ENCODE measurements around the gene LRRTM4.

Gene LRRTM4

DNA sequence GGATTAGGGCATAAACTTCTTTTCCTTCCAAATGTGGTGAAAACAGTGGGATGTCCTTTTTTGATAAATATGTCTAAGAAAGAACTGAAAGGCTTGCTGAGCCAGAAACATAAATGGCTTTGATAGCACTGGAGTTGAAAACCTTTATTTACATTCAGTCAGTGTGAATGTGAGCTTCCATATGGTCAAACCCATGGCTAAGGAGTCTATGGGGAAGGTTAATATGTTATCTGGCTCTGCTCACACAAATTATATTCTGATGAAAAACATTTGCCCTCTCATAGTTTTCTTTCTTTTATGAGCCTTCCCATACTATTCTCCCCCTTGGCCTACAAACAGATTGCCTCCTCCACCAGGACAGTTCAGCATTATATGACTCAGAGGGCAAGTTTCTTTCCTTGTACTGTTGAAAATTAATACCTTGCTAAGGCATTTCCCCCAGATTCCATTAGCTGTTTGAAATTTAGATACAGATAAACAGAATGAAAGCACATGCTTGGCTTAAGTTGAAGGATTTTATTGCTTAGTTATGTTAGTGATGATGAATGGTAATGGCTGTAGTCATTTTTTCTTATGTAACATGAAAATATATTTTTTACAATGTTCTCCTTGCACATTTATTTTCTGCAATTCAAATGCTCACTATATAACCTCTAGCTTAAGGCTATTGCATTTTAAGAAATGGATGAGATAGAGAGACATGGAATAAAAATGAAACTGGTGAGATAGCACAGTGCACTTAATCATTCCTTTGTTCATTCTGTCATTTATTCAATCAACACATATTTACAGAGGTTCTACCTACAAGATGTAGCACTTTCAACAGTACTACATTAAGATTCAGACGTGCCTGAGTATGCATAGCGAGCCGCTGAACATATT lies 544.1 kb downstream of the LRRTM4 start:
- no peak for DNase-seq

DNA sequence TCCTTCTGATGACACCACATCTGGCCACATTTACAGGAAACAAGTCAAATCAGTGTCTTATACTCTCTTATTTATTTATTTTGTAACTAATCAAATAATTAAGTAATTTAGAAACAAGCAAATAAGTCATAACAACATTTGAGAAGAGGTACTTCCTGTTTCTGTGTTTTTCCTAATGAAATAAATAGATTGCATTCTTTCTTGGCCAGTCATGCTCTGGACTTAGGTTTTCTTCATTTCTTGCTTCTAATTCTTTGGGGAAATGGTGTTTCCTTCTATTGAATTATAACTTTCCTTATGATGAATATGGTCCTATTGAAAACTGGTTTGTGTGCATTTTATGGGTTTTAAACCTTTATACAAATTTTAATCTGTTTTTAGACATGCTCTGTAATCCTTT lies 546.4 kb downstream of the LRRTM4 start:
- no peak for DNase-seq

DNA sequence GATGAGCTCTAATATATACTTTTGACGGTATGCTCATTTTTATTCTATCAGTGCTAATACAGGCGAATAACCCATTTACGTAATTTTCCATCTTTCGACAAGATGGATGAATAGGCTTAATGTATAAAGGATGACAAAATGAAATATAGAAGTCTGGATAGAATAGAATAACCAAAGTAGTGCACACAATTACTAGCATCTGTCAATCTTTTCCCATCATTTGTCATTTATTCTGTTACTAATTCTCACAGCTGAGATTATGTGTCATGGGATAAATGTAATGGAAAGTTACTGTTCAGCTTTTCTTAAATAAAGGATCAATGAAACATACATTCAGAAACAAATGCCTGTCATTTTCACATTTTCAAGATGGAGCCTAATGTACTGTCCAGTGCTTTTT lies 548.6 kb downstream of the LRRTM4 start:
- no peak for DNase-seq

DNA sequence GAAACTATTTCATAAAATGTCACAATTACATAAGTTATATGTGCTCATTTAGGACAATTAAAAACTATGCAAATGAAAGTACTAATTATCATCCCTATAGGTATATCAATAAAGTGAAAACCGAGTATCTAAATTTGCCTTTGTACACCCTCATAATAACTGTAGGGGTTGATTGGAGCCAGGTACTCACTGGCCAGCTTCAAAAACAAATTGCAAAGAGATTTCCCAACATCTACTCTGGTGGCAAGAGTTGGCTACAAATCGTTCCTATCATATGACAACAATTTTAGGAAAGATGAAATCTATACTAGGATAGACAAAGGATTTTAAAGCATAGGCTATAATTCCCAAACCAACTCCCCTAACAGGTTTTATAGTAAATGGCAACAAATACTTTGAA lies 556.4 kb downstream of the LRRTM4 start:
- no peak for DNase-seq

DNA sequence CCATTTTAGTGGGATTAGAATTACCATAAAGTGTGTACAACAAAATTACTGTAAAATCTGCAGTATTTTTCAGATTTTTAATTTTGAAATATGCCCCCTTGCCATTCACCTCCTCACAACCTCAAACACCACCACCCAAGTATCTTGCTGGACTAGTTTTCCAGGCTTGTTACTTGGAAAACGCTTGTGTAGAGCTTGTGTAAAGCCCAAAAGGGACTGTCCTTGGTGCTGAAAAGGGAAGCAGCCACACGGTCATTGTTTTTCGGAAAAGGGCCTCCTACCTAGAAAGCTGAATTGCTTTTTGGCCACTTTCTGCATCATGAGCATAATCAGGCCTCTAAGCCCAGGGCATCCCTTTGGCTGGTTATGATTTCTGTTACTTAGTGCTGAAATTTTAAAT lies 563.4 kb downstream of the LRRTM4 start:
- DNase-seq, result no peak

DNA sequence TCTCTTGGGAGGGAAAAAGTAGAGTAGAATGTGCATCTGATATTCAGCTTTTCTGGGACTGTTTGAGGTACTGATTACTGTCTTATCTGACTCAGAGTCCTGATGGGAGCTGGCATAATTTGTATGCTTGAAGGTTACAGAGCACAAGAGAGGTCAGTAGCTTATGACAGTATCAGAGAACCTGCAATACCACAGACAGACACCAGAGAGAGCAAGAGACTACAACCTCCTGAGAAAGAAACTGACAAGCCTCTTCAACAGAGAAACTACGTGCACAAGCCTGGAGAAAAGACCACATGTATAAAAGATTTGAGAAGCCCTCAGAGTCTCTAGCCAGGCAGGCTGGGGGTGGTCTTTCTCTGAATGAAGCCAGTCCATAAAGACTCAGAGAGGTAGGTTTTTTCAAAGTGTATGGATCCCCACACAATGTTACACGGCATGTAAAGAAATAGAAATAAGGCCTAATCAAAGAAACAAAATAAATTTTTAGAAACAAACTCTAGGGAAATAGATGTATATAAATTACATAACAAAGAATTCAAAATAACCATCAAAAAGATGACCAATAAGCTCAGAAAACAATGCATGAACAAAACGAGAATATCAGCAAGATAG lies 568.3 kb downstream of the LRRTM4 start:
- DNase-seq, result no peak

DNA sequence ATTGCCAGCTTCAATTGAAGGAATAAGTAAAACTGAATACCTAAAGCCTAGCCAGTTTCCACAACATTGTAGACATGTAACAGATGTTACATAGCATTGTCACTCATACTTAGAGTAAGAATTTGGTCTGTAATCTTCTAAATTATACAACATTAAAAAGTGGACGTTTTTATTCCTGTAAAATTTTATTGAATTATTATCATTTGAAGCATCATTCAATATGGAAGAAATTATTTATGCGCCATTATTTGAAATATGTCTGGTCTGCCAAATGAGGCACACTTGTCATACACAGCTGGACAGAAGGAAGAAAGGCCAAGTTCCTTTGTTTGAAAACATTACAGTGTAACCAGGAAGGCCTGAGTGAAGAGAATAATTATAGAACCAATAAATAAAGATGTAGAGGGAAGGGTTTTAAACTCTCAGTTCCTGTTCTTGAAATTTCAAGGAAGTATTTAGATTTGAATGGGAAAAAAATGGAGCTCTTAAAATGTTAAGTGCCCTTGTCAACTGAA lies 575.5 kb downstream of the LRRTM4 start:
- no peak for DNase-seq

DNA sequence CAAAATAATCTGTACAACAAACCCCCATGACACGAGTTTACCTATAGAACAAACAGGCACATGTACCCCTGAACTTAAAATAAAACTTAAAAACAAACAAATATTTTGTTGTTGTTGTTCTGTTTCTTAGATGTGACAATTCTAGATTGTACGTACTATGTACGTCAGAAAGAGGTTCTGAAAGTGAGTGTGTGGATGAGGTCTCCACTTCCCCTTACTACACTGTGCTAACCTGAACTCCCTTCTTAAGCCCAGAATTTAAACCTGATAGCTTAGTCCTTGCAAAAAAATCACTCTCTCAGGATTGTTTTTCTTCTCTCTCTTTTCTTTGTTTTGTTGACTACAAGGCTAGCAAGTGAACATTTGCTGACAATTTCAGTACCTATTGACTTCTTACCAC lies 581.6 kb downstream of the LRRTM4 start:
- no peak for DNase-seq

DNA sequence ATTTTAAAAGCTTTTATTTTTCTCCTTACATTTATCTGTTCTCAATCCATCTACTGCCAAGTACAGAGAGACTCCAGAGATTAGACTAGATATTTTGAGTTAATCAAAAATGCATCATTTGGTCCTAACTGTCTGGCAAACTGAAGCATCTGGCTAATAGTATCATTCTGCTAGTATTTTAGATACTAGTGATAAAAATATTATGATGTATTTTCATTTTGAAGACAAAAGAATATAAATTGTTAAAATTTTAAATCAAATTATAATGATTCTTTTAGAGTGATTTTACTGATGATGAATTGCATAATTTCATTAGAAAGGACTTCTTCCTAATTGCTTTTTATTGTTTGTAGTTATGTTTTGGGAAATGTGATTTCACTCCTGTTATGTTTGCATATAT lies 584.0 kb downstream of the LRRTM4 start:
- DNase-seq, result no peak

DNA sequence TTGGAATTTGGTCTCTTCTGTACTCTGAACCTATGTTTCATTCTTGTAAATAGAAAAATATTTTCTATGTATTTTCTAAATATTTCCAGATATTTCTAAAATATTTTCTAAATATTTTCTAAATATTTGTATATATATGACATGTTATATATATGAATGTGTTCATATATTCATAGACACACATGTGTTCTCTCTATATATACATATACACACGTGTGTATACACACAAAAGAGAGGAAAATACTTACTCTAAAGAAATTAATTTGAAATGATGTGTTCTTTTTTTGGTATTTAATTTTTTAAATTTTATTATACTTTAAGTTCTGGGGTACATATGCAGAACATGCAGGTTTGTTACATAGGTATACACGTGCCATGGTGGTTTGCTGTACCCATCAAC lies 589.6 kb downstream of the LRRTM4 start:
- DNase-seq, result no peak

DNA sequence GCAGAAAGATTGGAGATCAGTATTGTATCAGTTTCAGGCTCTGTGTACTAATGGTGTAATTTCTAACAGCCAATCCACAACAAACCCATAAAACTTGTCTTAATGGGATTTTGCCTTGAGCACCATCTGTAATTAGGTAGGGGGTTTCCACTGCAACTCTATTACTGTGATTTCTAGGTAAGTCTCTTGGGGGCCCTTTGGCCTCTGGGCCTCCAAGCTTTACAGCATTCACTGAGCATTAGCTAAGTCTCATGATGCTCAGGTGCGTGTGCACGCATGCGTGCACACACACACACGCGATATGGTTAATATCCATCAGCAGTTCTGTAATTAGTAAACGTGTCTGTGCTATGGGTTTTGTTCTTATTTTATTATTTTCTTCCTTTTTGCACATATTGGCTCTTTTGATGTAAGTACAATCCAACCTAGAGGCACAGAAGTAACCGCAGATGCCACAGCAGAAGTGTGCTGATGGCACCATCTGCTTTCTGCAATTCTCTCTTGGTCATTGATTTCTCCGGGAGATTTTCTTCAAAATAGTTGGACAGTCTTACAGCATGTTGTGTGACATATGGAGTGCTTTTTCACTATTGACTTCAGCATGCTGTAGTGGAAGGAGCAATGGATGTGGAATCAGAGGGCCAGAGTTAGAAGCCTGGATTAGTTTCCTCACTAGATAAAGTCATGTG lies 592.0 kb downstream of the LRRTM4 start:
- no peak for DNase-seq

DNA sequence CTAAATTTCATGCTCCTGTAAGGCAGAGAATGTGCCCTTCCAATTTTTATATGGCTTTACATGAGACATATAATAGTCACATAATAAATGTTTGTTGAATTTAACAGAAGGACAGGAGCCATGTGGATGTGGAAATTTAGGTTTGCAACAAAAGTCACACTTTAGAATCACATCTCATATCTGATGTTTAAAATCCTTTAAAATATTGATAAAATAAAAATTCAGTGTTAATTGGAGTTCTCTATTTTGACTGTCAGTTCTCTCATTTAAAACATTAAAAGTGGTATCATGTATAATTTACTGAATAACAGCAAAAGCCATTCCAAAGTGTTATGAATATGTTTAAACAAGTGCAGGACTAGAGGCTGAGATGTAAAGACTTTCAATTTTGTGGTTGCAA lies 594.1 kb downstream of the LRRTM4 start:
- no peak for DNase-seq

DNA sequence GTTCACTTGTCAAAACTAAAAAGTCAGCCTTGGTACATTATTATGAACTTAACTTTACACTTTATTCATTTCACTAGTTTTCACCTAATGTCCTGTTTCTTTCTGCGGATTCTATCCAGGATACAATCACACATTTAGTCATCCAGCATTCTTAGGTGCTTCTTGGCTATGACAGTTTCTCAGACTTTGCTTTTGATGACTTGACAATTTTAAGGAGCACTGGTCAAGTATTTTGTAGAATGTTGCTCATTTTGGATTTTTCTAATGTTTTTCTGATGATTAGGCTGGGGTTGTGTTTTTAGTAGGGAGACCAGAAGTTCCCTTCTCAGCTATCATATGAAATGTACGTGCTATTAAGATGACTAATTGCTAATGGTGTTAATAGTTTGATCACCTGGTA lies 601.2 kb downstream of the LRRTM4 start:
- no peak for DNase-seq

DNA sequence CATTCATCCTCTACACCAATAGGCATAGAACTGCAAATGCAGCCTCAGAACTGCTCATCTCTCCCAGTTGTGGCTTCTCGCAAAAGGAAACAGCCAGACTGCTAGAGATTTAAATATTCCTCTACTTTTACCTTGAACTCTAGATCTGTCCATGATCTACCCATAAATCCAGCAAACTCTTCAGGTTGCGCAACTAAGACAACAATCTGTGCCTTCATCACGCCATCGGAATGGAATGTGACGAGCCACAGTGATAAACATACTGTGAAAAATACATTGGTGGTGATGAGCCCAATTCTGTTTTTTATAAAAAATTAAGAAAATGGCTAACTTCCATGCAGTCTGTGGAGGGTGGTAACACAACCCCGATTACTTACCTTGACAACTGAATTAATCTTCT lies 626.7 kb downstream of the LRRTM4 start:
- no peak for DNase-seq

DNA sequence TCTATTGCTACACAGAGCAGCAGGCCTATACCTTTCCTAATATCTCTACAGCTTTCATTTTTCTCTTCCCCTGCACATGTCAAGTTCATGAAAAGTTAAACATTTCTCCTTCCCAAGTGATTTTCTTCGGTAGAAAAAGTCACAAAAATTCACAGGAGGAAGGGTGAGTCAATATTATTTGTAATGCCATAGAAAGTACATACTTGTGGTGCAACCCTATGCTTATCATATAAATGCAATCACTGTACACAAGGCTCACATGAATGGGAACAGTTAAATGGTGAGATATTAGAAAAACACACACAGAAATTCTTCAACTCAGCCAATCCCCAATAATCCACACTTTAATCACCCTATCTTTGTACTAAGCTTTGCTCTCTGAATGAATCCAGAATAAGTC lies 651.6 kb downstream of the LRRTM4 start:
- DNase-seq, result no peak

DNA sequence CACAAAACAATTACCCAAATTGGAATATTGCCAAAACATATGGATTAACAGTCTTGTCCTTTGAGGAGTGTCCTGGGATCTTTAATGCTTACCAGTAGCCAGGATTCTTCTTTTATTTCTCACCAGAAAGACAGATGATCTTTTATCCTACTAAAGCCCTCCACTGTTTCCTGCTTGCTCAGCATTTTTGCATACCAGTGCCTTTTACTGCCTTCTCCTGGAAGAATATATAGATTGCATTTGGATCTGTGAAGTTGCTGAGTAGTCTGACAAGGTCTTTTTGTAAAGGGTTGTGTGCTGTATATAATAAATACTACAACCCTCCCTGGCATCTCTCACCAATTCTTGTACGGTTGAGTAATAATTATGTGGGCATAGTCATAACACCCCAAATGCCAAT lies 652.2 kb downstream of the LRRTM4 start:
- DNase-seq, result no peak

DNA sequence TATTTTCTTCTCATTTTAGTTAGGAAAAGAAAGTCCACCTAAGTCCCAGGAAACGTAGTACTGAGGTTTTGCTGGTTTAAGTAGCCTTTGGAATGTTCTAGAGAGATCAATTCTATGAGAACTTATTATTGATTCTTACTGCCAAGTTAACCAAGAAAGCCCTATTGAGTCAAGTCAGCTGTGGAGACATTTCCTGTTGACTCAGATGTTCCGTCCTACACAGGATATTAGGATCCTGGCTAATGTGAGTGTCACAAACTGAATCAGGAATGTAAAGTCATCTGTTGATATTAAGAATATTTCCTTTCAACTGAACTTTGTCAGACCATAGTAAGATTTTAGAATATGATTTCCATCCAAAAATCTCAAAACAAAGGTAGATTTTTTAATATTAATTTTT lies 654.3 kb downstream of the LRRTM4 start:
- no peak for DNase-seq

DNA sequence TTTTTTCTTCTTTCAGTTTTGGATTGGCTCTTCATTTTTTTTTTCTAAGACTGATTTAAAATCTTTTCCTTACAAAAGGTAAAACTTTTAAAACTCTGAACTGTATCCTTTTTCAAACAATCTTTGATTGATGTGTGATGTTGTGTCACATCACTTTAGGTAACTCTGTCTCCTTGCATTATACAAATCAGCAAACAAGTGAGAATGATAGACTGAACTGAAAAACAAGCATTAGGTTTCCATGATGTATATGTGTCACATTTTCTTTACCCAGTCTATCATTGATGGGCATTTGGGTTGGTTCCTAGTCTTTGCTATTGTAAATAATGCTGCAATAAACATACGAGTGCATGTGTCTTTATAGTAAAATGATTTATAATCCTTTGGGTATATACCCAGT lies 655.7 kb downstream of the LRRTM4 start:
- no peak for DNase-seq

DNA sequence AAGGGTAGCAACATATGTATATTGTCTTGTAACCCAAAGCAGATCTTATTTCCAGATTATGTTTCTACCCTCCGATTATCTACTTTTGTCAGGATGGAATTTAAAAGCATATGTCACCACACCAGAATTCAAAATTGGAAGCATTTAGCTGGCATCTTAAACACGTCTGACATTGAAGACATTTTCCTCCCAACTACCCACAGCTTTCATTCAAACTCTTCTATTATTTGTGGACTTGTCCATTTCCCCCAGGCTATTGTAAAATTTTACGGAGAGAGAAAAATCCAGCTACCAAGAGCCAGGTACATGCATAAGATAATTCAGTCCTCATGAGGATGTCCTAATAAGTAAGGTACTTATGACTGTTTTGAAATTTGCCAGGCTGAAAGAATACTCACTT lies 659.3 kb downstream of the LRRTM4 start:
- no peak for DNase-seq

DNA sequence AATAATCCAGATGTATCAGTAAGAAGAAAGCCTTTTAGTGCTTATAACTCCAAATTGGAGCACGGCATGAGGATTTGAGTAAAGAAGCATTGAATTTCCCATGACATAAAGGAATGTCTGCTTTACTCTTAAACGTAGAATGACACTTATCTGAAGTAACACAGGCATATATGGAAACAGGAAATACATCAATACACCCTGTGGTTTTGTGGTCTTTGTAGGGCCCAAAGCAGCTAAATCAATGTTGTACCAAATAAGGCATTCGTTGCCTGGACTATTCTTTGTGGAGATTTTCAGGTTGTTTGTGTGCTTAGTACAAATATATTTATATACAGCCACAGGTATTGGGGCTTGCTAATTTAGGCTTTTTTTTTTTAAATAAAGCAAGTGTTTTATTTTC lies 660.5 kb downstream of the LRRTM4 start:
- DNase-seq, result no peak

DNA sequence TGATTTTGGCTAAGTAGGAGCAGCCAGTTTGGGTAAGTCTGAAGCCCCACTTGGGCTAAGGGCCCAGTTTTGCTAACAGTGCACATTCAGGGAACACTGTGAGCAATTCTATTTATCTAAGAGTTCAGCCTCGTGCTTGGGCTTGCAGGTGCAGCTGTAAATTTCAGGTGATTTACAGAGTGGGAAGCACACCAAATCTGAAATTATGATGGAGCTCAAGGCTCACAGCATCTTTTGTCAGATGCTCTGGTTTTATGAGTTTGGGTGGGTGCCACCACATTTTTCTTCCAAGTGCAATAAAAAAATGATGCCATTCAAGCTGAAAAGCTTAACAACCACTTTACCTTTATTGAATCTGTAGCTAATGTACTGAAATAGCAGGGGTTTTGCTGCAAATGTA lies 671.2 kb downstream of the LRRTM4 start:
- no peak for DNase-seq

DNA sequence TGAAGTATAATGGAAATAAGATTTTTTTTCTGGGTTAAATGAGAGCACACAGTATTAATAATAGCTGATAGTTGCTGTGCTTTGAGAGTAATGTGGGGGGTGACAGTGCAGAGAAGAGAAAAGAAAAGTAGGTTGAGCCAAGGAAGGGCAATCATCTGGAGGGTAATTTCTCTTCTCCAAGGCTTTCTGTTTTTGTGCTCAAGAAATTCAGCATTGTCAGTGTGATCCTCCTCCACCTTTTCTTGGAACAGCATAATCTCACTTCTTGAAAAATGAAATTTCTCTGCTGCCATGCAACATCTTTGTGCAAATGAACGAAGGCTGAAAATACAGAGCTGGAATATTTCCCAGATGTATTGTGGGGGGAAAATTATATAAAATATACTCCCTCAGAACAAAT lies 673.1 kb downstream of the LRRTM4 start:
- no peak for DNase-seq

DNA sequence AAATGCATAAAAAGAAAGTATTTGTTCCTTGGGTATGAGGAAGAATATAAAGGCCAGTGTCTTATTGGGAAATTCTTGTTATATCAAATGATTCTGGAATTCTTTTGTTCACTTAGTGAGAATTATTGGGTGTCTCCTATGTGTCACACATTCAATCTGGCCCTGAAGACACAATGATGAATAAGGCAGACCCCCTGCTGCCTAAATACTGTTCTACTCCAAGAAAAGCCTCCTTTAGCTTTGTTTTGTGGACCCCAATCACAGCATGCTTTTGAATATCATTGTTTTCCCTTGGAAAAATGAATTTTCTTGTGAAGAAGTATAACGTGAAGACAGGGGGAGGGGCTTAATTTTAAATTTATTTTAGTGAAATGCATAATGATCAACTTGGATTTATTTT lies 682.4 kb downstream of the LRRTM4 start:
- no peak for DNase-seq
